Testis (tissue), 3 donors: ENCODE results near the gene BSG. TPM values are rescaled to one million over a fixed set of nuclear protein-coding genes. Genes with fewer than 3 reads are reported as not detected.

ENCODE experiments used
- DNase-seq: peaks from one replicate; pipeline ENCODE4 v3.0.0-alpha.2; 2019
- H3K27ac ChIP-seq, 2 donors: fragments of 200-600 bp; sonication (generic); one replicate each; pipeline ENCODE4 v1.5.1; 2019
- H3K27me3 ChIP-seq: fragments of 200-600 bp; sonication (generic); one replicate; pipeline ENCODE4 v1.5.1; 2019
- H3K36me3 ChIP-seq: fragments of 200-600 bp; sonication (generic); one replicate; pipeline ENCODE4 v1.5.1; 2017; ENCODE audit warnings: low read depth; ENCODE audit errors: missing control alignments
- H3K4me1 ChIP-seq: fragments of 200-600 bp; sonication (generic); one replicate; pipeline ENCODE4 v1.5.1; 2019
- H3K4me3 ChIP-seq, 2 donors: fragments of 200-600 bp; sonication (generic); one replicate each; pipeline ENCODE4 v1.5.1; 2017 to 2019
- H3K9me3 ChIP-seq: fragments of 200-600 bp; sonication (generic); one replicate; pipeline ENCODE4 v1.5.1; 2017
- CTCF ChIP-seq, 3 experiments: fragments of 450-650 bp in 2 of 3; fragments of 200-600 bp in 1 of 3; sonication (generic) in 1 of 3; IDR thresholded peaks; one replicate each; pipeline ENCODE4 v1.5.1; 2016 to 2019; ENCODE audit warnings: antibody characterized with exemption in 3 of 3, mild to moderate bottlenecking in 2 of 3, moderate library complexity in 1 of 3
- POLR2A ChIP-seq: fragments of 450-650 bp; IDR thresholded peaks from one replicate; pipeline ENCODE4 v1.6.1; 2017; ENCODE audit warnings: antibody characterized with exemption, mild to moderate bottlenecking, moderate library complexity
- WGBS, 2 donors: methylation state at CpG; one replicate each; pipeline ENCODE4 v1.1.5; 2018; 5-methylcytosine and 5-hydroxymethylcytosine counted together
- intact Hi-C: fragments of 100-400 bp; cut with DNase I; formaldehyde crosslinking; loops from one replicate; pipeline ENCODE4 v1.15.1; 2023; ENCODE audit warnings: low total_unique reads
- polyA plus RNA-seq: library from polyadenylated mRNA; stranded (reverse); fragments of 350-450 nt; fragmentation: Illumina TruSeq; extraction: RNeasy Lipid Tissue Mini Kit (QIAGEN cat#74804); gene quantifications from one replicate; pipeline ENCODE4 v1.2.3, GENCODE V29; 2014; ENCODE audit warnings: low read depth, low replicate concordance; ENCODE audit not compliant: insufficient read depth
- total RNA-seq, 2 donors: library from RNA; depleted of rRNA; stranded (reverse); fragments of >200 nt; gene quantifications; one replicate each; pipeline ENCODE4 v1.2.3, GENCODE V29; 2016

The BSG gene
- total and polyA plus RNA-seq, 3 donors from 2014 or later = 870 to 1,458 (median 1,391) TPM

DNA sequence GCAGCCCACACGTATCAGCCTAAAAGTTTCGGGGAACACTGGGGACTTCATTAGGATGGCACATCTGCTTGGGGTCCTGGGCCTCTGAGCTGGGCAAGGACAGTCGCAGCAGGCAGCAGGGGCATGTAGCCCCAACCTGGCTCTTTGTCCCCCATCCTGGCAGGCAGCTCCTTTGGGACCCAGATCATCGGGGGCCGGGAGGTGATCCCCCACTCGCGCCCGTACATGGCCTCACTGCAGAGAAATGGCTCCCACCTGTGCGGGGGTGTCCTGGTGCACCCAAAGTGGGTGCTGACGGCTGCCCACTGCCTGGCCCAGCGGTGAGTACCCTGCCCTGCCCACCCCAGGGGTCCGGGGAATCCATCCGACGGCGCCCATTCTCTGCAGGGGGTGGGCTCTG, 25.3 kb upstream of the BSG start:
- Histone ChIP-seq H3K27me3 (no peaks in the 10 kb centered on the region), H3K4me1 (no peaks in the 10 kb centered on the region), H3K9me3 (no peaks in the 10 kb centered on the region), H3K4me3 (no peak overlapping the region), H3K36me3 (no peaks in the 10 kb centered on the region), H3K27ac (no peak overlapping the region)
- no peak for DNase-seq
- intact Hi-C loops = no loop called here
- no peak for TF ChIP-seq CTCF (IDR thresholded peaks at IDR 0.05)
- TF ChIP-seq POLR2A = no peak
- WGBS, 2 donors = 77 to 88% methylated on average over 3 to 12 of the region's 15 CpGs

DNA sequence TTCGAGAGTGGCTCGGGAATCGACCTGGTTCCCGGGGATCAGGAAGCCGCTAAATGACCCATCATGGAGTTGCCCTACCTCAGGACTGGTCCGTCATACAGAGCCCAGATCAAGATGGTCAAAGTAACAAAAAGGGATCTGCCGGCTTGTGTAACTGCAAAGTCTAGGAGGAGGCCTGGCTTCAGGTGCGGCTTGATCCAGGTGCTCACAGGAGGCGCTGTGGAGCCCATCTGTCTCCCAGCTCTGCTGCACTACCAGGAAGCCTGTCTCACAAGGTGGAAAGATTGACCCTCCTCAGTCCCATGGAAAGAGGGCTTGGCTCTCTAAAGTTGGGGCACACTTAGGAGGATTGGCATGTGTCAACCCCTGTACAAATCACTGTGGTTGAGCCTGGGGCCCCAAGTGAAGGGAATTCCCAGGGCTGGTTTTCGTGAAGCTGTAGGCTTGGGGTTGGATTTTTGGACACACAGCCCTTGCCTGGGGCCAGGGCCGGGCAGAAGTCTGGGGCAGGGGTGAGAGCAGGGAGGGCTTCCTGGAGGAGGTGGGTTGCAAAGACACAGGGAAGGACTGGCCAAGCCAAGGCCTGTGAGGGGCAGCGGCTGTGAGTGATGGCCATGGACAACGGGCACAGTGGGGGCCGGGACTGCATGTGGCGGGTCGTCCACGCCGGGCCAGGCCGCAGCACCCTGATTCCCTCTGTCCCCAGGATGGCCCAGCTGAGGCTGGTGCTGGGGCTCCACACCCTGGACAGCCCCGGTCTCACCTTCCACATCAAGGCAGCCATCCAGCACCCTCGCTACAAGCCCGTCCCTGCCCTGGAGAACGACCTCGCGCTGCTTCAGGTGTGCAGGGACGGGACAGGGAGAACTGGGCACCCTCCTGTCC, 24.3 kb upstream of the BSG start:
- TF ChIP-seq POLR2A (no peak), CTCF (IDR thresholded peaks at IDR 0.05) (no peak)
- WGBS, 2 donors = 86 to 87% methylated on average over 25 to 26 of the region's 26 CpGs
- H3K27ac ChIP-seq = no peak overlapping the region
- no peak for DNase-seq
- H3K36me3 ChIP-seq = no peaks in the 10 kb centered on the region
- no peaks in the 10 kb centered on the region for H3K4me1 ChIP-seq
- H3K4me3 ChIP-seq = no peak overlapping the region
- intact Hi-C loops = no loop called here
- no peaks in the 10 kb centered on the region for H3K9me3 ChIP-seq
- no peaks in the 10 kb centered on the region for H3K27me3 ChIP-seq

- intact Hi-C loops = no loop called here
- Histone ChIP-seq H3K4me1 (no peaks in the 10 kb centered on the region), H3K4me3 (no peak overlapping the region), H3K27me3 (no peaks in the 10 kb centered on the region), H3K9me3 (no peaks in the 10 kb centered on the region), H3K36me3 (no peaks in the 10 kb centered on the region), H3K27ac (no peak overlapping the region)
- DNase-seq = no peak
- TF ChIP-seq POLR2A (no peak), CTCF (IDR thresholded peaks at IDR 0.05) (no peak)
- 77 to 85% methylated on average over 10 to 48 of the region's 52 CpGs for WGBS, 2 donors
These were observed 23.2 kb upstream of the BSG start for GRCh38 chr19:548886-549830.

DNA sequence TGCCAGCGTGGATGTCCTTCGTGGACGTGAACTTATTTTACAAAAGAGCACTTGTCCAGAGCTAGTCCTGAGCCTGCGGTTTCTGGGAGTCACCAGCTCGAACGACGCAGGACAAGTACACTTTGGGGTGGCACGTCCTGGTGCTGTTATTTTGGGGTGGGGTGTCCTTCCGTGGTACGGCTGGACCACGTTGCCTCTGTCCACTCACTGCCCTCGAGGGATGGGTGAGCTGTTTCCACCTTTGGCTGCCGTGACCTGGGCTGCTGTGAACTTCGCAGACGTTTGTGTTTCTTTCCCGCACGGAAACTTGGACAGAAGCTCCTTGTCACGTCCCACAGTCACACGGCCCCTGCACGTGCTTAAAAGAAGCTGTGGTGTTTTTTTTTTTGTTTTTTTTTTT, 17.6 kb upstream of the BSG start:
- no peaks in the 10 kb centered on the region for H3K36me3 ChIP-seq
- WGBS, 2 donors = 77 to 86% methylated on average over 20 of the region's 20 CpGs
- H3K27ac ChIP-seq = no peak overlapping the region
- intact Hi-C loops = no loop called here
- no peak overlapping the region for H3K4me3 ChIP-seq
- DNase-seq = no peak
- H3K9me3 ChIP-seq = no peaks in the 10 kb centered on the region
- no peak for TF ChIP-seq POLR2A
- TF ChIP-seq CTCF (IDR thresholded peaks at IDR 0.05) = no peak
- peaks cover 3% of the 10 kb centered on the region for H3K4me1 ChIP-seq
- H3K27me3 ChIP-seq = no peaks in the 10 kb centered on the region
